Esophagus squamous epithelium (tissue), 4 donors: Measurements from ENCODE around the gene FSTL4.

ENCODE experiments used
- CTCF ChIP-seq, 6 experiments: fragments of 450-650 bp in 4 of 6; fragments of 200-600 bp in 2 of 6; sonication (generic) in 2 of 6; IDR thresholded peaks; one replicate each; pipeline ENCODE4 v1.5.1; 2016 to 2019; ENCODE audit warnings: antibody characterized with exemption in 6 of 6, mild to moderate bottlenecking in 4 of 6, moderate library complexity in 4 of 6
- POLR2A ChIP-seq, 4 donors: fragments of 450-650 bp; IDR thresholded peaks; one replicate each; pipeline ENCODE4 v1.6.1; 2017; ENCODE audit warnings: antibody characterized with exemption in 4 of 4, mild to moderate bottlenecking in 4 of 4, moderate library complexity in 3 of 4

GRCh38 chr5:133366438-133366837 lies 245.9 kb downstream of the FSTL4 start:
- TF ChIP-seq POLR2A (IDR thresholded peaks at IDR 0.05) (no peak), CTCF (IDR thresholded peaks at IDR 0.05) (no peak)
